OCI-LY1 (cell line): Measurements from ENCODE around the gene PANK4.

Experiments used
- EZH2 ChIP-seq: fragments of 200-600 bp; sonication (generic), shearing (Covaris generic); IDR thresholded peaks from 2 replicates; pipeline ENCODE4 v1.8.0; 2017; ENCODE audit warnings: borderline replicate concordance, mixed run types, mild to moderate bottlenecking, antibody characterized with exemption, low read length, moderate library complexity, mixed read lengths
- TF ChIP-seq, protein P1 (sequence below): fragments of 200-600 bp; sonication (generic), shearing (Covaris generic); IDR thresholded peaks from 2 replicates; pipeline ENCODE4 v1.5.1; 2017; ENCODE audit warnings: mild to moderate bottlenecking, antibody characterized with exemption, low read length, moderate library complexity, mixed read lengths

DNA sequence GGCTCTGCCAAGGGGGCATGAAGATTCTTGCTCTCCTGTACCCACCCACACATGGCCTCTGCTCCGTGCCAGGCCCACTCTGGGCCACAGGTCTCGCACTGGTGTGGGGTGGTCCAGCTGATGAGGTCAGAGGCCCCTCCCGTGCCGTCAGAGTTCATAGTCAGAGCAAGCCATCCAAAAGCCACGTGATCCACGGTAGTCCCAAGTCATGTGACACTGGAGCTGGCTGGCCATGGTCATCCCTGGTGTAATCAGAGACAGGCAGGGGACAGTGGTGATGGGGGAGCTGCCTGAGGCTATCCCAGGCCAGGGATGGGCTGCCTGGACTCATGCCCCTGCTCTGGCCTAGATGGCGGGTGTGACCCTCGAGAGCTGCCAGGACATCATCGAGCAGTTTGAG lies 39.8 kb downstream of the PANK4 start:
- TF ChIP-seq, protein P1, sequence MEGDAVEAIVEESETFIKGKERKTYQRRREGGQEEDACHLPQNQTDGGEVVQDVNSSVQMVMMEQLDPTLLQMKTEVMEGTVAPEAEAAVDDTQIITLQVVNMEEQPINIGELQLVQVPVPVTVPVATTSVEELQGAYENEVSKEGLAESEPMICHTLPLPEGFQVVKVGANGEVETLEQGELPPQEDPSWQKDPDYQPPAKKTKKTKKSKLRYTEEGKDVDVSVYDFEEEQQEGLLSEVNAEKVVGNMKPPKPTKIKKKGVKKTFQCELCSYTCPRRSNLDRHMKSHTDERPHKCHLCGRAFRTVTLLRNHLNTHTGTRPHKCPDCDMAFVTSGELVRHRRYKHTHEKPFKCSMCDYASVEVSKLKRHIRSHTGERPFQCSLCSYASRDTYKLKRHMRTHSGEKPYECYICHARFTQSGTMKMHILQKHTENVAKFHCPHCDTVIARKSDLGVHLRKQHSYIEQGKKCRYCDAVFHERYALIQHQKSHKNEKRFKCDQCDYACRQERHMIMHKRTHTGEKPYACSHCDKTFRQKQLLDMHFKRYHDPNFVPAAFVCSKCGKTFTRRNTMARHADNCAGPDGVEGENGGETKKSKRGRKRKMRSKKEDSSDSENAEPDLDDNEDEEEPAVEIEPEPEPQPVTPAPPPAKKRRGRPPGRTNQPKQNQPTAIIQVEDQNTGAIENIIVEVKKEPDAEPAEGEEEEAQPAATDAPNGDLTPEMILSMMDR, result no peak
- TF ChIP-seq EZH2, result no peak
